H9 (cell line): ENCODE measurements around the gene PLBD1. TPM values are rescaled to one million over a fixed set of nuclear protein-coding genes. Genes with fewer than 3 reads are reported as not detected.

Source experiments
- DNase-seq: peaks from one replicate; pipeline ENCODE4 v3.0.0-alpha.2; 2017
- H2AFZ ChIP-seq: one replicate; pipeline ENCODE4 v1.6.1; 2013; ENCODE audit warnings: mild to moderate bottlenecking, low read length, control low read depth, moderate library complexity
- H2AK5ac ChIP-seq: 2 replicates; pipeline ENCODE4 v1.6.1; 2013; ENCODE audit warnings: low read length, control low read depth, mixed read lengths; ENCODE audit not compliant: insufficient read length
- H2BK120ac ChIP-seq: one replicate; pipeline ENCODE4 v1.6.1; 2013; ENCODE audit warnings: low read depth, mild to moderate bottlenecking, low read length, control low read depth, inconsistent platforms; ENCODE audit not compliant: poor library complexity, severe bottlenecking
- H2BK12ac ChIP-seq: 2 replicates; pipeline ENCODE4 v1.6.1; 2013; ENCODE audit warnings: low read length, control low read depth, mixed read lengths, low read depth; ENCODE audit not compliant: insufficient read length
- H2BK15ac ChIP-seq: 2 replicates; pipeline ENCODE4 v1.6.1; 2013; ENCODE audit warnings: low read depth, low read length, control low read depth
- H2BK20ac ChIP-seq: one replicate; pipeline ENCODE4 v1.6.1; 2013; ENCODE audit warnings: low read depth, mild to moderate bottlenecking, low read length, control low read depth, inconsistent platforms; ENCODE audit not compliant: poor library complexity, severe bottlenecking
- H2BK5ac ChIP-seq: 2 replicates; pipeline ENCODE4 v1.6.1; 2013; ENCODE audit warnings: low read length, control low read depth, mixed read lengths; ENCODE audit not compliant: insufficient read length
- H3K14ac ChIP-seq: 2 replicates; pipeline ENCODE4 v1.6.1; 2013; ENCODE audit warnings: low read length, control low read depth; ENCODE audit not compliant: insufficient read depth
- H3K18ac ChIP-seq: 2 replicates; pipeline ENCODE4 v1.6.1; 2013; ENCODE audit warnings: low read depth, mild to moderate bottlenecking, mixed read lengths, low read length, control low read depth; ENCODE audit not compliant: insufficient read length
- H3K23ac ChIP-seq: 2 replicates; pipeline ENCODE4 v1.6.1; 2013; ENCODE audit warnings: low read length, control low read depth, mixed read lengths, low read depth; ENCODE audit not compliant: insufficient read length
- H3K23me2 ChIP-seq: 2 replicates; pipeline ENCODE4 v1.6.1; 2013; ENCODE audit warnings: low read depth, mild to moderate bottlenecking, mixed read lengths, low read length, control low read depth; ENCODE audit not compliant: insufficient read length, poor library complexity, severe bottlenecking
- H3K27ac ChIP-seq: 2 replicates; pipeline ENCODE4 v1.5.1; 2013; ENCODE audit warnings: low read length, control low read depth, mixed read lengths, low read depth; ENCODE audit not compliant: insufficient read length
- H3K27me3 ChIP-seq: 2 replicates; pipeline ENCODE4 v1.6.1; 2013; ENCODE audit warnings: low read length, control low read depth, inconsistent platforms; ENCODE audit not compliant: insufficient read depth
- H3K4ac ChIP-seq: 2 replicates; pipeline ENCODE4 v1.6.1; 2013; ENCODE audit warnings: low read depth, mild to moderate bottlenecking, control low read depth, inconsistent platforms, low read length, moderate library complexity
- H3K4me1 ChIP-seq: 2 replicates; pipeline ENCODE4 v1.6.1; 2013; ENCODE audit warnings: low read length, control low read depth, inconsistent platforms; ENCODE audit not compliant: insufficient read depth
- H3K4me2 ChIP-seq: 2 replicates; pipeline ENCODE4 v1.6.1; 2013; ENCODE audit warnings: low read length, control low read depth, mixed read lengths; ENCODE audit not compliant: insufficient read length, insufficient read depth
- H3K56ac ChIP-seq: 2 replicates; pipeline ENCODE4 v1.6.1; 2013; ENCODE audit warnings: low read depth, mild to moderate bottlenecking, mixed read lengths, low read length, control low read depth; ENCODE audit not compliant: insufficient read length
- H3K79me1 ChIP-seq: 2 replicates; pipeline ENCODE4 v1.6.1; 2013; ENCODE audit warnings: low read depth, mild to moderate bottlenecking, moderate library complexity, low read length, control low read depth, inconsistent platforms; ENCODE audit not compliant: insufficient read depth, poor library complexity, severe bottlenecking
- H3K79me2 ChIP-seq: 2 replicates; pipeline ENCODE4 v1.6.1; 2013; ENCODE audit warnings: low read length, control low read depth, inconsistent platforms; ENCODE audit not compliant: insufficient read depth
- H3K9ac ChIP-seq: 2 replicates; pipeline ENCODE4 v1.6.1; 2013; ENCODE audit warnings: low read length, control low read depth, mixed read lengths; ENCODE audit not compliant: insufficient read length; ENCODE audit errors: extremely low read depth
- H3K9me3 ChIP-seq: one replicate; pipeline ENCODE4 v1.6.1; 2013; ENCODE audit warnings: low read depth, low read length, inconsistent platforms; ENCODE audit not compliant: control insufficient read depth
- H3T11ph ChIP-seq: one replicate; pipeline ENCODE4 v1.6.1; 2013; ENCODE audit warnings: mild to moderate bottlenecking, low read length, control low read depth, inconsistent platforms
- H4K20me1 ChIP-seq: one replicate; pipeline ENCODE4 v1.6.1; 2013; ENCODE audit not compliant: control insufficient read depth, insufficient read length, insufficient read depth
- H4K5ac ChIP-seq: 2 replicates; pipeline ENCODE4 v1.6.1; 2013; ENCODE audit warnings: low read depth, mild to moderate bottlenecking, mixed read lengths, low read length, control low read depth; ENCODE audit not compliant: insufficient read length
- H4K8ac ChIP-seq: replicated peaks from 2 replicates; pipeline ENCODE4 v1.6.1; 2013; ENCODE audit warnings: low read length, control low read depth, mixed read lengths, low read depth; ENCODE audit not compliant: insufficient read length
- H4K91ac ChIP-seq: 2 replicates; pipeline ENCODE4 v1.6.1; 2013; ENCODE audit warnings: low read depth, mild to moderate bottlenecking, moderate library complexity, mixed read lengths, low read length, control low read depth; ENCODE audit not compliant: insufficient read length
- H3K27ac Mint-ChIP-seq, 3 experiments: 2 replicates in 2 of 3; 3 replicates in 1 of 3; pipeline ENCODE4 v1.8.0; 2020 to 2021; ENCODE audit warnings: mixed read lengths in 3 of 3, mild to moderate bottlenecking in 1 of 3, moderate library complexity in 1 of 3
- H3K27me3 Mint-ChIP-seq: 2 replicates; pipeline ENCODE4 v1.8.0; 2021; ENCODE audit warnings: low read depth, mild to moderate bottlenecking, moderate library complexity, mixed read lengths
- H3K36me3 Mint-ChIP-seq, 3 experiments: 2 replicates in 2 of 3; 3 replicates in 1 of 3; pipeline ENCODE4 v1.8.0; 2020 to 2021; ENCODE audit warnings: low read depth in 3 of 3, mixed read lengths in 3 of 3; ENCODE audit not compliant: insufficient read depth in 1 of 3
- H3K4me1 Mint-ChIP-seq, 2 experiments: 2 replicates each; pipeline ENCODE4 v1.8.0; 2020; ENCODE audit warnings: mixed read lengths in 2 of 2
- H3K4me3 Mint-ChIP-seq, 2 experiments: 2 replicates in 1 of 2; 3 replicates in 1 of 2; pipeline ENCODE4 v1.8.0; 2020 to 2021; ENCODE audit warnings: mild to moderate bottlenecking in 2 of 2, mixed read lengths in 2 of 2, moderate library complexity in 1 of 2
- H3K9me3 Mint-ChIP-seq, 2 experiments: 2 replicates in 1 of 2; 3 replicates in 1 of 2; pipeline ENCODE4 v1.8.0; 2020; ENCODE audit warnings: mild to moderate bottlenecking in 2 of 2, mixed read lengths in 2 of 2, moderate library complexity in 1 of 2
- WGBS: extraction: QIAGEN DNeasy Blood & Tissue Kit; methylation state at CpG from one replicate; pipeline ENCODE4 v1.1.7; 2013; ENCODE audit warnings: missing lambda C conversion rate, low lambda C conversion rate, mixed read lengths; ENCODE audit not compliant: insufficient read length; ENCODE audit errors: extremely low coverage; 5-methylcytosine and 5-hydroxymethylcytosine counted together
- total RNA-seq: library from RNA; stranded (reverse); gene quantifications from 2 replicates; pipeline ENCODE4 v1.2.1, GENCODE V29; 2021
- TF ChIP-seq, protein P1 (sequence below): fragments of 200-600 bp; sonication (generic); conservative IDR thresholded peaks from 3 replicates; pipeline ENCODE4 v1.8.0; 2021; ENCODE audit warnings: antibody characterized with exemption, mild to moderate bottlenecking

Gene PLBD1
- total RNA-seq, 1 experiment from 2014 or later = 15.5 TPM

DNA sequence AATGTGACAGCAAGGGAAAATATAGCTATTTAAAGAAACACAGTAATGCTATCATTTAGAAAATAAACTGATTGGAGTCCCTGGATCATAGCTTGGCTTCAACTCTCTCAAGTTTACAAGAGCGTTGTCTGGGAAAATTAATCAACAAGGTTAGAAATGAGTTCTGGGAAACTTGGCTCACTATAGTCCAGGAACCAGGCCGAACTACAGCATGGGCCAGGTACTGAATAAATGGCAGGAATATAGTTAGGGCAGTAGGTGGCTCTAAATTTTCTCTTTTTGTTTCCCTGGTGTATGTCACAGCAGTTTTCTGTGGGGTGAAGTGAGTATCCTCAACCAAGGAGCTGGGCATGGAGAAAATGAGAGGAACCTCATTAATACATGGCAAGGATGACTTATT, 72.4 kb downstream of the PLBD1 start:
- no peak overlapping the region for H4K91ac ChIP-seq
- no peak overlapping the region for H2BK20ac ChIP-seq
- H2BK5ac ChIP-seq = no peak overlapping the region
- H3K79me1 ChIP-seq = no peaks in the 10 kb centered on the region
- H4K20me1 ChIP-seq = no peaks in the 10 kb centered on the region
- no peak overlapping the region for H3K4me2 ChIP-seq
- no peak for DNase-seq
- no peak overlapping the region for H3K14ac ChIP-seq
- no peak overlapping the region for H3K56ac ChIP-seq
- H3K4me3 Mint-ChIP-seq = no peak overlapping the region
- H2AK5ac ChIP-seq = no peak overlapping the region
- H3K79me2 ChIP-seq = no peaks in the 10 kb centered on the region
- H2BK15ac ChIP-seq = no peak overlapping the region
- H3K4ac ChIP-seq = no peak overlapping the region
- H3K9me3 Mint-ChIP-seq = no peaks in the 10 kb centered on the region
- H2BK120ac ChIP-seq = no peak overlapping the region
- no peaks in the 10 kb centered on the region for H3K4me1 Mint-ChIP-seq
- H3K27me3 ChIP-seq = no peaks in the 10 kb centered on the region
- no peak overlapping the region for H3K23ac ChIP-seq
- H3K27ac ChIP-seq = no peak overlapping the region
- H3K4me1 ChIP-seq = no peaks in the 10 kb centered on the region
- H3K9me3 ChIP-seq = no peaks in the 10 kb centered on the region
- WGBS = no CpG with 5 or more reads among the region's 2 CpGs
- H3K9ac ChIP-seq = no peak overlapping the region
- no peak overlapping the region; a peak in 1 of 7 replicates for H3K27ac Mint-ChIP-seq
- H2AFZ ChIP-seq = no peak overlapping the region
- no peak overlapping the region for H3K18ac ChIP-seq
- H3K23me2 ChIP-seq = no peaks in the 10 kb centered on the region
- no peak overlapping the region for H4K5ac ChIP-seq
- H3K36me3 Mint-ChIP-seq = peaks cover 44 to 90% (median 81%) of the 10 kb centered on the region in 3 experiments
- H4K8ac ChIP-seq = no peak overlapping the region
- no peaks in the 10 kb centered on the region for H3K27me3 Mint-ChIP-seq
- H3T11ph ChIP-seq = no peak overlapping the region
- no peak overlapping the region for H2BK12ac ChIP-seq
- TF ChIP-seq, protein P1, sequence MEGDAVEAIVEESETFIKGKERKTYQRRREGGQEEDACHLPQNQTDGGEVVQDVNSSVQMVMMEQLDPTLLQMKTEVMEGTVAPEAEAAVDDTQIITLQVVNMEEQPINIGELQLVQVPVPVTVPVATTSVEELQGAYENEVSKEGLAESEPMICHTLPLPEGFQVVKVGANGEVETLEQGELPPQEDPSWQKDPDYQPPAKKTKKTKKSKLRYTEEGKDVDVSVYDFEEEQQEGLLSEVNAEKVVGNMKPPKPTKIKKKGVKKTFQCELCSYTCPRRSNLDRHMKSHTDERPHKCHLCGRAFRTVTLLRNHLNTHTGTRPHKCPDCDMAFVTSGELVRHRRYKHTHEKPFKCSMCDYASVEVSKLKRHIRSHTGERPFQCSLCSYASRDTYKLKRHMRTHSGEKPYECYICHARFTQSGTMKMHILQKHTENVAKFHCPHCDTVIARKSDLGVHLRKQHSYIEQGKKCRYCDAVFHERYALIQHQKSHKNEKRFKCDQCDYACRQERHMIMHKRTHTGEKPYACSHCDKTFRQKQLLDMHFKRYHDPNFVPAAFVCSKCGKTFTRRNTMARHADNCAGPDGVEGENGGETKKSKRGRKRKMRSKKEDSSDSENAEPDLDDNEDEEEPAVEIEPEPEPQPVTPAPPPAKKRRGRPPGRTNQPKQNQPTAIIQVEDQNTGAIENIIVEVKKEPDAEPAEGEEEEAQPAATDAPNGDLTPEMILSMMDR = no peak
